RWPE2 (cell line): ENCODE results near the gene DUS2.
"Not testable (repeated sequence)": the region's sequence is repeated elsewhere in the genome, so short reads cannot be mapped to it uniquely, and the experiment has no call there.

Experiments used
- ATAC-seq: fragments of 200-7000 bp; cut with Tn5 transposase; 3 replicates; pipeline ENCODE4 v1.9.1; 2021; ENCODE audit warnings: low read depth
- DNase-seq: peaks from one replicate; pipeline ENCODE4 v3.0.0-alpha.2; 2020; ENCODE audit warnings: low spot score
- H3K27ac ChIP-seq: fragments of 450-650 bp; 2 replicates; pipeline ENCODE4 v1.5.1; 2017; ENCODE audit warnings: mild to moderate bottlenecking; ENCODE audit not compliant: poor library complexity, severe bottlenecking
- H3K27me3 ChIP-seq: fragments of 250-450 bp; sonication (Bioruptor Pico); 2 replicates; pipeline ENCODE4 v1.5.1; 2021; ENCODE audit warnings: mild to moderate bottlenecking, moderate library complexity; ENCODE audit not compliant: insufficient read depth, poor library complexity, severe bottlenecking
- H3K36me3 ChIP-seq: fragments of 250-450 bp; sonication (Bioruptor Pico); 2 replicates; pipeline ENCODE4 v1.5.1; 2020; ENCODE audit warnings: low read depth, mild to moderate bottlenecking, moderate library complexity
- H3K4me1 ChIP-seq: fragments of 250-450 bp; sonication (Bioruptor Pico); 2 replicates; pipeline ENCODE4 v1.5.1; 2021; ENCODE audit warnings: mild to moderate bottlenecking, moderate library complexity; ENCODE audit not compliant: insufficient read depth, poor library complexity, severe bottlenecking
- H3K4me3 ChIP-seq: fragments of 250-450 bp; sonication (Bioruptor Pico); 2 replicates; pipeline ENCODE4 v1.5.1; 2021; ENCODE audit warnings: mild to moderate bottlenecking, moderate library complexity; ENCODE audit not compliant: severe bottlenecking
- H3K9me3 ChIP-seq: fragments of 250-450 bp; sonication (Bioruptor Pico); 2 replicates; pipeline ENCODE4 v1.5.1; 2021; ENCODE audit warnings: mild to moderate bottlenecking, moderate library complexity; ENCODE audit not compliant: severe bottlenecking
- TF ChIP-seq, protein P1 (sequence below): fragments of 450-650 bp; IDR thresholded peaks from one replicate; pipeline ENCODE4 v1.5.1; 2017; ENCODE audit warnings: mild to moderate bottlenecking, moderate library complexity; ENCODE audit not compliant: poor library complexity, severe bottlenecking

Gene DUS2

DNA sequence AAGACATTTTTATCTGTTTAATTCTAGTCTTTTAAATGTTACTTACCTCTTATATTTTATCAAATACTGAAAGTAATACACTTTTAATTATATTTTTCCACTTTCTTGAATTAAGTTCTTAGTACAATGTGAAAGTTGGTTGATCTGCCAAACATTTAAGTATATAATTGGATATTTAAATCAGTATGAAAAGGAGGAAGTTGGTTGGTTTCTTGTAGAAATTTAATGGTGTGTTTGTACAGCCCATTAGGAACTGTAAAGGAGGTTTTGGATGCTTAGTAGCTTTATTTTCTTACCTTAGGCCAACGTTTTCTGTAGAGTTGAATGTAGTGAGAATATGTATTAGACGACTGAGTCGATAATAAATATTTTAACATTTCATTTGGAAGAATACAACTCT, 67.4 kb downstream of the DUS2 start:
- no peak for ATAC-seq
- Histone ChIP-seq H3K27me3 (no peaks in the 10 kb centered on the region), H3K27ac (peak overlapping the region; percentile 74), H3K9me3 (no peaks in the 10 kb centered on the region), H3K36me3 (no peaks in the 10 kb centered on the region), H3K4me3 (no peak overlapping the region), H3K4me1 (peaks cover 57% of the 10 kb centered on the region)
- no peak for DNase-seq
- TF ChIP-seq, protein P1, sequence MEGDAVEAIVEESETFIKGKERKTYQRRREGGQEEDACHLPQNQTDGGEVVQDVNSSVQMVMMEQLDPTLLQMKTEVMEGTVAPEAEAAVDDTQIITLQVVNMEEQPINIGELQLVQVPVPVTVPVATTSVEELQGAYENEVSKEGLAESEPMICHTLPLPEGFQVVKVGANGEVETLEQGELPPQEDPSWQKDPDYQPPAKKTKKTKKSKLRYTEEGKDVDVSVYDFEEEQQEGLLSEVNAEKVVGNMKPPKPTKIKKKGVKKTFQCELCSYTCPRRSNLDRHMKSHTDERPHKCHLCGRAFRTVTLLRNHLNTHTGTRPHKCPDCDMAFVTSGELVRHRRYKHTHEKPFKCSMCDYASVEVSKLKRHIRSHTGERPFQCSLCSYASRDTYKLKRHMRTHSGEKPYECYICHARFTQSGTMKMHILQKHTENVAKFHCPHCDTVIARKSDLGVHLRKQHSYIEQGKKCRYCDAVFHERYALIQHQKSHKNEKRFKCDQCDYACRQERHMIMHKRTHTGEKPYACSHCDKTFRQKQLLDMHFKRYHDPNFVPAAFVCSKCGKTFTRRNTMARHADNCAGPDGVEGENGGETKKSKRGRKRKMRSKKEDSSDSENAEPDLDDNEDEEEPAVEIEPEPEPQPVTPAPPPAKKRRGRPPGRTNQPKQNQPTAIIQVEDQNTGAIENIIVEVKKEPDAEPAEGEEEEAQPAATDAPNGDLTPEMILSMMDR = no peak

DNA sequence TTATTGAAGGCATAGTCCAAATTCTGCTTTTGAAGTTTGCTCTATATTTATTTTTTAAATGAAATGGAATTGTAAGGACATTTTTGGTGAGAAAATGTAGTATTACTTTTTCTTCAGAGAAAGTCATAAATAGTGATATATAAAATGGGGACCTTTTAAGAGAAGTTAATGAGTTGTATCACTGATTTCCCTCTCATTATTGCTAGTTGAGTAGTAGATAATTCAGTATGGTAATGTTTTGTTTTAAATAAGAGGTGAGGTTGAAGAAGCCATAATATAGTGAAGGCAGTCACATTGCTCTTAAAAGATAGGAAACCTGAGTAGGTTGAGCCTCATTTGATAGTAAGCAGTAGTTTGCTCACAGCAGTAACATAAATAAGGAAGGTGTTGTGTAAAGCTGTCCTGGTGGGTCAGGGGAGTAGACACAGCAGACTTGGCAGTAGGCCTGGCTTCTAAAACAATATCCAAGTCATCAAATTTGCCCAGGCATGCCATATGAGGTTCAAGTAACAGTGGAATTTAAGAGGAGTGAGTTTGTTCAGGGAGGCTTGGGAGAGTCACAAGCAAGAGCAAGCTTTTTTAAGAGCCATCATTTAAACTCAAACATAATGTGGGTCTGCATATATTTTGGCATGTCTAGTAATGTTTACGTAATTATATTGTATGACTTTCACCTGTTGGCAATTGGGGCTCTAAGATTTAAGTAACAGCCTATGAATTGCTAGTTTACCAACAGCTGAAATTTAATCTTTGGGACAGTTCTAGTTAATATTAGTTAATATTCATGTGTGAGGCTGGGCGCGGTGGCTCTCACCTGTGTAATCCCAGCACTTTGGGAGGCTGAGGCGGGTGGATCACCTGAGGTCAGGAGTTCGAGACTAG, 68.5 kb downstream of the DUS2 start:
- no peaks in the 10 kb centered on the region for H3K27me3 ChIP-seq
- H3K4me1 ChIP-seq = peaks cover 57% of the 10 kb centered on the region
- ATAC-seq = peak; percentile 97
- H3K4me3 ChIP-seq = no peak overlapping the region
- H3K27ac ChIP-seq = peak overlapping the region; percentile 74
- no peak for DNase-seq
- TF ChIP-seq, protein P1 = no peak
- no peaks in the 10 kb centered on the region for H3K9me3 ChIP-seq
- no peaks in the 10 kb centered on the region for H3K36me3 ChIP-seq

DNA sequence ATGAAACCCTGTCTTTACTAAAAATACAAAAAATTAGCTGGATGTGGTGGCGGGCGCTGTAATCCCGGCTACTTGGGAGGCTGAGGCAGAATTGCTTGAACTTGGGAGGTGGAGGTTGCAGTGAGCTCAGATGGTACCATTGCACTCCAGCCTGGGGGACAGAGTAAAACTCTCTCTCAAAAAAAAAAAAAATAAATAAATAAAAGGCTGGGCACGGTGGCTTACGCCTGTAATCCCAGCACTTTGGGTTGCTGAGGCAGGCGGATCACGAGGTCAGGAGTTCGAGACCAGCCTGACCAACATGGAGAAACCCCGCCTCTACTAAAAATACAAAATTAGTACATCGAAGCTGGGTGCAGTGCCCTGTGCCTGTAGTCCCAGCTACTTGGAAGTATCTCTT, 69.2 kb downstream of the DUS2 start:
- not testable (repeated sequence) for H3K9me3 ChIP-seq, H3K36me3 ChIP-seq, DNase-seq, ATAC-seq, H3K4me3 ChIP-seq, H3K27me3 ChIP-seq
- peaks cover 52% of the 10 kb centered on the region for H3K4me1 ChIP-seq
- peak overlapping the region; percentile 74 for H3K27ac ChIP-seq

DNA sequence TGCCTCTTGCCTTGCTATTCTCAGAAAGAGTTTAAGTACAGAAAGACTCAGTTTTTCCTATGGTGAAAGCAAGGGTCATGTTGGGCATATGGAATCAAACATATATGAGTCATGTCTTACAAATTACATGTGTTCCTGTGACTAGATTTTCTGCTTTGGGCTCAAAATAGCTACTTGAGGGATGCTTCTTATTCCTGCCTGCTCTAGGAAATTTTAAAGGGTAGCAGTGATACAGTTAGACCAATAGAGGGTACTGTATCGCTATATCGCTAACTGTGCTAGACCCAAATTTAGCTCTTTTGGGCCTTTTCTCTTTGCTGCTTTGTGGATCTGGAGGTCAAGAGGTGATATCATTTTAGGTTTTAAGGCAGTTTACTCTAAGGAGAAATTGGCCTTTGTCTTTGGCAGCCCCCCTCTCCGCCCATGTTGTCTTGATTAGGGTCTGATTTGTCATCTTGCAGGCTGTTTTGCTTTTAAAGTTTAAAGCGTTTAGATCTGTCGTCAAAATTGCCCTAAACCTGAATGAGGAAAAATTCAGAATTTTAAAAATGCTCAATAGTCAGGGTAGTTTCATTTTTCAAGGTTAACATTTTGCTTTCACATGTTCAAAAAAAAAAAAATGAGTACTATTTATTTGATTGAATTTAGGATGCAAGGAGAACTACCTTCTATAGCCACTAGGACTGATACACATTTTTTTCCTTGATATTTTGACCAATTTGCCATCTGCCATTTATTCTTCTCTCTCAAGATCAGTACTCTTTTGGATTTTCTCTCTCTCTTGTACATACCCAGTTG, 70.9 kb downstream of the DUS2 start:
- ATAC-seq = no peak
- H3K27ac ChIP-seq = no peak overlapping the region
- no peaks in the 10 kb centered on the region for H3K27me3 ChIP-seq
- peaks cover 44% of the 10 kb centered on the region for H3K4me1 ChIP-seq
- H3K4me3 ChIP-seq = no peak overlapping the region
- TF ChIP-seq, protein P1 = peak; percentile 50
- peaks cover 5% of the 10 kb centered on the region for H3K9me3 ChIP-seq
- no peaks in the 10 kb centered on the region for H3K36me3 ChIP-seq
- no peak for DNase-seq

DNA sequence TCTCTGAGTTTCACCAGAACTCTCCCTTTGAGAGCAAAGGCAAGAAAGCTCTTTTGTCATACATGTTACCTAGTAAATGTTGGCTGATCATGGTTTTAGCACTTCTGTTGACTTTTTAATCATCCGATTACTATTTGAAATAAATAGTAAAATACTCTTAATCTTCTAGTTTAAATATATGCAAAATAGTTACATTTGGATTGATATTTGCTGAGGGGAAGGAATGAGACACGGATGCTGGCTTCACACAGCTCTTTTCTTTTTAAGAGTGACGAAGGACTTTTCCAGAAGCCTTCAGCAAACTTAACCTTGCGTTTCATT, 71.5 kb downstream of the DUS2 start:
- no peak overlapping the region for H3K27ac ChIP-seq
- H3K4me3 ChIP-seq = no peak overlapping the region
- DNase-seq (no peak), ATAC-seq (no peak)
- peaks cover 5% of the 10 kb centered on the region for H3K9me3 ChIP-seq
- no peaks in the 10 kb centered on the region for H3K27me3 ChIP-seq
- TF ChIP-seq, protein P1 = no peak
- H3K36me3 ChIP-seq = no peaks in the 10 kb centered on the region
- peaks cover 44% of the 10 kb centered on the region for H3K4me1 ChIP-seq
